Activated CD8-positive, alpha-beta memory T cell treated with anti-CD3 and anti-CD28 coated beads, Interleukin-2, amount 50 U/mL, for 1 hour (primary cell): ENCODE data around the gene GJD3.

Experiments used
- DNase-seq: peaks from one replicate; pipeline ENCODE4 v3.0.0-alpha.2; 2020; ENCODE audit errors: extremely low read depth

GJD3 gene

DNA sequence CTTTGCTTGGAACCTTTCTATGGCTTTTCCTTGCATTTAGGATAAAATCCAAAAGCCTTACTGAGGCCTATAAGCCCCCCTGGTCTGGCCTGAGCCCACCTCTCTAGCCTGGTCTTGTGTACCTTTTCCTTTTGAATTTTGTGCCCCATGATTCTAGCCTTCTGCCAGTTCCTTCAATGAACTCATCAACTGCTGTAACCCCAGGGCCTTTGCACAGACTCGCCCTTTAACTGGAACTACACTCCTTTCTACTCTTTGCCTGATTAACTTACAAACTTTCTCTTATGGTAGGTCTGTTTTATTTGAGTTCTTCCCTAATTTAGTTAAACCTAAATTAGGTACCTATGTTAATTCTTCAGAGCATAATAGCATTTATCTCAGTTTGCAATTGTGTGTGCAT is 24.2 kb downstream of the GJD3 start:
- no peak for DNase-seq

GRCh38 chr17:40338941-40339649 is 25.4 kb downstream of the GJD3 start:
- no peak for DNase-seq

DNA sequence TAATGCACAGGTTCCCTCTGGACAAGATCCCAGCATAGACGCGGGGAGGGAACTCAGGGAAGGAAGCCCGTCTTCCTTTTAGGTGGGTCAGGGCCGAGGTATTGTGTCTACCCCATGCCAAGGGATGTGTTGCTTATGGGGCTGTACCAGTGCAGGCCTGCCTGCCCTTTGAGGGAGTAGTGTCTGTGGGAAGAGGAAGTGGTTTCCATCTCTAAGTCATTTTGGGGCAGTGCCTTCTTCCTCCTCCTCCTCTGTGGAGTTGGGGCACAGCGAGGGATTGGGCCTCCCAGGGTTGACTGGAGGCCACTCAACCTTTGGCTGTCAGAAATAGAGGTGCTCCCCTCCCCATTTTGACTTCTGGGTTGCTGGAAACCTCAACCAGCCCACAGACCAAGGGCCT is 26.5 kb downstream of the GJD3 start:
- DNase-seq: no peak

DNA sequence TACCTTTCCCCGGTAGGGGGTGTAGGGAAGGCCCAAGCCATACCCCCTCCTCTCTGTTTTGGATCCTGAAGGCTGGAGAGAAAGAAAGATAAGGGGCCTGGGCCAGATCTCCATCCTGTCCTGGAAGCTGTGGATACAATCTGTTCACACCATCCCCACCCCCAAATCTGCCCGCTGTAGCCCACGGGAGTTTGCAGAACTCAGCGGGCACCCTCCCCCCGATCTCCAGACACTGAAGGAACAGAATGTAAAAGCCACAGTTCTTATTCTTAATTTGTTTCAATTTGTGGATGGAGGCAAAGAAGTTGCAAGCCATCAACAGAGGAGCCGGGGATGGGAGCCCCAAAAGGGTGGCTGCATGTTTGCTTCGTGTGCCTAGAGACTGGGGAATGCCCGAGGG is 27.2 kb downstream of the GJD3 start:
- DNase-seq: no peak

GRCh38 chr17:40335620-40336019 is 28.9 kb downstream of the GJD3 start:
- DNase-seq: no peak

DNA sequence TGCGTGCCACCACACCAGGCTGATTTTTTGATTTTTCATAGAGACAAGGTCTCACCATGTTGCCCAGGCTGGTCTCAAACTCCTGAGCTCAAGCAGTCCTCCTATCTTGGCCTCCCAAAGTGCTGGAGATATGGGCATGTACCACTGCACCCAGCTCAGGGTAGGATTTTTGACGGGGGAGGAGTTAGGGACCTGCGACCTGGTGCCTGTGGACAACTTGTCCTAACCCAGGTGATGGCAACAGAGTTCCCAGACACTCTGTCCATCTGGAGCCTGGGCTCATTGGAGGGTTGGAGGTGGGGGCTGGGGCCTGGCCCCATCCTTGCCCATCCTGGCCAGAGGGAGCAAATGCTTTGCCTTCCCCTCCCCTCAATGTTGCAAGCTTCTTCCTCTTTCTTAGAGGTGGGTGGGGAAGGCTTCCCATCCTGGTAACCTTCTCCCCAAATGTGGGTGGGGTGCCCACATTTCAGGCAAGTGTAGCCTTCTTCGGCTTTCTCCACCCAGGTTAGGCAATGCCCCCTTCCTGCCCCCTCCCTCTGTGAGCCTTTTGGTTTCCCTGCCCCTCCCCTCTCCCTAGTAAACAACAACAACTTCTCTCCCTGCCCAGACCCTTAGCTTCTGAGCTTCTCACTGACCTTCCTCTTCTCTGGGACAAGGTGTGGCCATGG is 30.6 kb downstream of the GJD3 start:
- no peak for DNase-seq

GRCh38 chr17:40331743-40332641 is 32.5 kb downstream of the GJD3 start:
- DNase-seq: no peak

GRCh38 chr17:40330850-40331470 is 33.6 kb downstream of the GJD3 start:
- DNase-seq: no peak

GRCh38 chr17:40329839-40330794 is 34.4 kb downstream of the GJD3 start:
- no peak for DNase-seq

DNA sequence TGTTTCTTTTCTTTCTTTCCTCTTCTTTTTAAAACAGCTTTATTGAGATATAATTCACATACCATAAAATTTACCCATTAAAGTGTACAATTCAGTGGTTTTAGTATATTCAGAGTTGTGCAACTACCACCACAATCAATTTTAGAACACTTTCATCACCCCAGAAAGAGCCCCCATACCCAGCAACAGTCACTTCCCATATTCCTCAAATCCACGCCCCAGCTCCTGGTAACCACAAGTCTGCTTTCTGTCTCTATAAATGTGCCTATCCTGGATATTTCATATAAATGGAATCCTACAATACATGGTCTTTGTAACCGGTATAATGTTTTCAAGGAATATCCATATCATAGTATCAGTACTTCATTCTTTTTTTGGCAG is 36.2 kb downstream of the GJD3 start:
- DNase-seq: no peak

DNA sequence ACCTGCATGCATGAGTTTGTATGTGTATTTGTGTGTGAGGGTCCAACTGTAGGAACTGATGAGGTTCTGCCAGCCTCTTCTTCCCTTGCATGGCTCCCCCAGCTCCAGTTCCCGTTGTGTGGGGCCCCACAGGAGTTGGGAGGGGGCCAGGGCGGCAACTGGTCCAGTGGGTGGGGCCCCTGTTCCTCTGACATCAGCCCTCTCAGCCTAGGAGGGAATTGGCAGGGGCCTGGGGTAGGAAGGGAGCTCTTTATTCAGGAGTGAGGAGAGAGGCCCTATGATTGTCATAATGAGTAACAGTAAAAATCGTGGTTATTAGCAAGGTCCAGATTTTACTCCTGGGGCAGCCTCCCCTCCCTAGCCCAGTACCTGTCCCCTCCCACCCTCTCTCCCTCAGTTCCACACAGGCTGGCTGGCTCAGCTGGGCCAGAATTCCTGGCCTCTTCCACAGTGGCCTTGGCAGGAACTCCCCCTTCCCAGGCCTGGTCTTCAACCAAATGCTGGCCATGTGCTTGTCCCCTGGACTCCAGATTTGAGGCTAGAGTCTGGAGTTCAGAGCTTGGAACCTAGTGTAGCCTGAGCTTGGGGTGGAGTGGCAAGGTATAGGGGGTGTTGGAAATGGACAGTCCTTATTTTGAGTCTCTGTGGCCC is 36.7 kb downstream of the GJD3 start:
- no peak for DNase-seq

- no peak for DNase-seq
Observed at GRCh38 chr17:40327244-40327729, 37.2 kb downstream of the GJD3 start.

- DNase-seq: no peak
Observed at GRCh38 chr17:40326832-40327199, 37.7 kb downstream of the GJD3 start.

DNA sequence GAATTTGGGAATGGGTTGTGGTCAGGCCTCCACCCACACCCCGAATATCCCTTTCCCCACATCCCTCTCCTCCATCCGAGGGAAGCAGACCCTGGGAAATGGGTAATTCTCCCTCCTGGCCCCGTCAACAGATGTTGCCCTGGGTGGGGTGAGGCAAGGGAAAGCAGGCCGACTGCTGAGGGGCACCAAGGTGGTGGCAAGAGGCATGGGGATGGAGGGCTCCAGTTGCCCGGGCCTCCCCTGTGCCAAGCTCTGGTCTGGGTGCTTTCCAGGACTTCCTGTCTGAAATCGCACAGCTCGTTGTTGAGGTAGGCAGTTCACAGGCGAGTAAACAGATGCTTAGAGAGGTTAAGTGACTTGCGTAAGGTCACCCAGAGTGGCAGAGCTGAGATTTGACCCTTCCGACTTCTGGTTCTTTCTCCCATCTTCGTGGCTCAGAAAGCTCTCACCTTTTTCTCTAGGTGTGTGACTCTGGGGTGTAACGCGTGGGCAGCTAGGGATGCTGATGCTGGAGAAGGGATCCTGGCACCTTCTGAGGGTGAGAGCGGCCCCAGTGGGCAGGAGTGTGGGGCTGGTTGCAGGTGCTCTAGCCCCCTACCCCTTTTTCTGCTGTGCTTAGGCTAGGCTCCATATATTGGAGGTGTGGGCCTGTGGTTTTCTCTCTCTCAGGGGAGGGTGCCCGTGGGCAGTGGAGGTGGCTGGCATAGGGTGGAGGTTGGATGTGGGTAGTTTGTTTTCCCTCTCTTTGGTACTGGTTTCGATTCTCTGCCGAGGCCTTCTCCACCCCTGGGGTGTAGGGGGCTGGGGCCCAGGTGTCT is 38.3 kb downstream of the GJD3 start:
- DNase-seq: no peak

DNA sequence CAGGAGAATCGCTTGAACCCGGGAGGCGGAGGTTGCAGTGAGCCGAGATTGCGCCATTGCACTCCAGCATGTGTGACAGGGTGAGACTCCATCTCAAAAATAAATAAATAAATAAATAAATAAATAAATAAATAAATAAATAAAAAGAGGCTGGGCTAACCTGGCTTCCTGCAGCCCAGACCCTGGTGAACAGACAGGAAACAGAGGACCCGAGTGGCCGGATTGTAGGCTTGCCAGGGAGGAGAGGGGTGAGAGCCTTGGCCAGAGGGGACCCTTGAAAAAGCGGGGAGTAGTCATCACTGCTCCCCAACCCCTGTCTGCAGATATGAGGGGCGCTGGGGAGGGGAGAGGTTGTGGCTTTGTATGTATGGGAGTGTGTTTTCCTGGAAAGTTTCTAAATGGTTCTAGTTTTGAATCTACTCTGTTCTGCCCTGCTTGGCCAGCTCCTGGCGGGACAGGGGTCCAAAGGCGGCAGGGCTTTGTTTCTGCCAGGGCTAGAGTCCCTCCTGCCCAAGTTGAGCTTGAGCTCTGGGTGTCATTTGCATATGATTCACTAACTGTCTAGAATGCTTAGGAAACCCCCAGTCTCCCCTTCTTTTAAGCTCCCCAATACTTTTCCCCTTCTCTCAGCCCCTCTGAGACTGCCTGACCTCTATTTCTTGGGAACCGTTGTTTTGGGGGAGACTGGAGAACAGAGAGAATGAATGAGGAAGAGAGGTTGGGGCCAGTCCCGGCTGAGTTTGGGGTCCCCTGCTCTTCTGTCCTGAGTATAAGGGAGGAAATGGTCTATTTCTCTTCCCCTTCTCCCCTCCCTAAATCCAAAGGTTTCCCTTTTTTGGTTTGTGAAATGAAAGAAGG is 39.2 kb downstream of the GJD3 start:
- no peak for DNase-seq

DNA sequence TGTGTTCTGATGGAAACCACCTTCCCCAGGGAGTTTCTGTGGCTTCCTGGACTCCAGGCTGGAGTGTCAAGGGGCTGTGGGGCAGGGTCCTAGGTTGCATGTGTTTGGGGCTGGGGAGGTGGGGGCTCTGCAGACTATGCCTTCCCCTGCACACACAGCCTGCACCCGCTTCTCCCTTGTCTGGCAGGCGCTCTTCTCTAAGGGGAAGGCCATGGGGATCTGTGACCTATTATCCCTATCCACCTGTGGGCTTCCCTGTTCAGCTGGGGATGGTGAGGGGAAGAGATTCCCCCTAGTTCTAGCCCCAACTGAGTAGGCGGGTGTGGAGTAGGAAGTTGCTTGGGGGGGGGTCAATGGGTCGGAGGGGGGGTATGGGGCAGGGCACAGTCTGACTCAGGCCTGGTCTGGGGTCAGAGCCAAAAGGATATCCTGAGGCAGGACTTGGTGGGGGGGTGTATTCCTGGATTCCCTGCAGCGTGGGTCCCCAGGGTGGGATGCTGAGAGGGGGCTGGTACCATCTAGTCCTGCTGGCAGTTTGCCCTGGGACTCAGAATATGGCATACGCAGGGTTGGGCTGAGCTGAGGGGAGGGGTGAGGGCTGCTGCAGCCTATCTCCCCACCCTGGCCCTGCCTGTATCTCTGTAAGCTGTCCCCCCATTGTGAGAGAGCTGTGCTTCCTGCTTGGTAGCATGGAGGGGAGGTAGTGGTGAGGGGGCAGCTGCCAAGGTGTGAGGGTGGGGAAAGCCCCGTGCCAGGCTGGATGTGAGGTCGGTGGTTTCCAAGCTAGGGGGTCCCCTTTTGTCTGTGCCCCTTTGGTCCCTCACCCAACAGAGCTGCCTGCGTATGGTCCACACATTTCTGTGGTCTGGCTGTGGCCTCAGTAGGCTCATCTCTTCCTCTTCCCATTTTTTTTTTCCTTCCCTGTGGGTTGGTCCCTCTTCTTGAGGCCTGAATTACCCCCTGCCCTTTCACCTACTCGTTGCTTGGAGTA is 40.9 kb downstream of the GJD3 start:
- peak; percentile 73 for DNase-seq
